AG04450 (cell line): ENCODE measurements around the gene IDH3A. TPM values are rescaled to one million over a fixed set of nuclear protein-coding genes. Genes with fewer than 3 reads are reported as not detected.

Experiments
- polyA plus RNA-seq: library from polyadenylated mRNA; depleted of rRNA; stranded (reverse); fragments of >200 nt; gene quantifications from 2 replicates; pipeline ENCODE4 v1.2.3, GENCODE V29; 2011; rRNA removed

Gene IDH3A
- polyA plus RNA-seq, 1 experiment: 69.1 TPM

Other genes starting within 250 kb of the IDH3A start
- 42.0 and 42.5 TPM in 2 replicates for gene TBC1D2B, start 71.7 kb upstream of the IDH3A start, polyA plus RNA-seq
- gene SH2D7, start 56.8 kb upstream of the IDH3A start, polyA plus RNA-seq: 0.04 TPM in 1 of 2 replicates, not detected in the other
- 2.7 and 3.7 TPM in 2 replicates for gene CIB2, start 17.9 kb upstream of the IDH3A start, polyA plus RNA-seq
- 0.02 TPM in 1 of 2 replicates, not detected in the other for gene ACSBG1, start 85.2 kb downstream of the IDH3A start, polyA plus RNA-seq
- gene DNAJA4, start 115.2 kb downstream of the IDH3A start, polyA plus RNA-seq: 2.1 and 2.5 TPM in 2 replicates
- 78.1 and 92.0 TPM in 2 replicates for gene SKIC8, start 150.2 kb downstream of the IDH3A start, polyA plus RNA-seq
- not detected in 2 replicates for gene CRABP1, start 191.0 kb downstream of the IDH3A start, polyA plus RNA-seq